ENCODE measurements around the gene NR2F1. TPM values are rescaled to one million over a fixed set of nuclear protein-coding genes. Genes with fewer than 3 reads are reported as not detected.

Gene NR2F1
- total RNA-seq, 1 donor from 2014 or later: 0.70 TPM

GRCh38 chr5:93588352-93589151, 5.5 kb downstream of the NR2F1 start:
- intact Hi-C loops (cut with DNase I): no loop called here
- DNase-seq (no peak), ATAC-seq (ENCODE audit: poor library complexity) (no peak)

- intact Hi-C loops (cut with DNase I): no loop called here
Measured at GRCh38 chr5:93589152-93589828, 6.3 kb downstream of the NR2F1 start.

DNA sequence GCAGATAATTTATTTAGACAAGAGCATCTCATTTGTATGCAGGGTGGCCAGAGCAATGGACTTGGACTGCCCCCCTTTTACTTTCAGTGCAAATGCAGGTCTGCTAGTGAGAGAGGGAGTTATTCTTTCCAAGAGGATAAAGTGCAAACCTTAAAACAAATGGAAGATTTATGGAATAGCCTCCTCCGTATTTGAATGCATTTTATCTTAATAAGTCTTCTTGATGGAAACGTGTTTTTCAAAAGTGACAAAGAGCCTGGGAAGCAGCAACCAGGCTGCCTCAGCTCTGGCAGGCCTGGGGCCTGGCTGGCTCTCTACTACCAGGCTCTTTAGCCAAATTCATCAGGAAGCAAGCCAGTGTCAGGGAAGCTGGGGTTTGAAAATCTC, 6.8 kb downstream of the NR2F1 start:
- no peak for DNase-seq
- intact Hi-C loops (cut with DNase I): no loop called here
- ATAC-seq (ENCODE audit: poor library complexity): no peak

More at GRCh38 chr5:93589152-93589828, 6.3 kb downstream of the NR2F1 start:
- DNase-seq (no peak), ATAC-seq (ENCODE audit: poor library complexity) (no peak)

DNA sequence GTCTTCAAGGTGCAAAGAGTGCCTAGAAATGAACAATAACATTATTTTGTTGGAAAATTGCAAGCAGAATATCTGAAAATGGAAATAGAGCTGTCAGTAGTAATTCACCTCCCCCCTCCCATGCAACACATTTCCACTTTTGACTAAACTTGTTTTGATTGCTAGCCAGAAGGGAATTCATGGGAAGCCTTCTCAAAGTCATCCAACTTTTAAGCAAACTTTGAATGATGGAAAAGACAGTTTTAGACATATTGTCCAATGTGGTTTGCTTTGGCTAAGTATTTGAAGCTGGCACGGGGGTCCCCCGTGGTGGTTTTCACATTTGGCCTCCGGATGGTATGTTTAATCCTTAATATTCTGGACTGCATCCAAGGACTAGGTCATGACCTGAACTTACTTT, 7.5 kb downstream of the NR2F1 start:
- no peak for ATAC-seq (ENCODE audit: poor library complexity)
- intact Hi-C loops (cut with DNase I): no loop called here
- no peak for DNase-seq

- intact Hi-C loops (cut with DNase I): no loop called here
- ATAC-seq (ENCODE audit: poor library complexity): no peak
- DNase-seq: no peak
Measured at GRCh38 chr5:93591323-93591945, 8.4 kb downstream of the NR2F1 start.

DNA sequence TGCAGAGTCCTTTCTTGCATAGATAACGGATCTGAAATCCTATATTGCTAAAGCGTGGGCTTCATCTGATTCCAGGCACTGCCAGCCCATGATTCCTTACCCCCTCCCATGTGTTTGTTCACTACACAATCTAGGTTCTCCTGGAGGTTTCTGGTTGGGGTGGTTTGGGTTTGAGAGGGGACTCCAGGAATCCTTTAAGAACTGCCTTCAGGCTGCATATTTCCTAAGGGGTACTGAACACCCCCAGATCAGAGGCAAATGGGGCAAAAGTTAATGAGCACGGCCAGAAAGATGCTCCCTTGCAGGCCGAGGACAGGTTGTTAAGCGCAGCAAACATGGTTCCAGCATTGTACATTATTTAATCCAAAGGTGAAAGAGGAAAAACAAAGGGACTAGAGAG, 9.9 kb downstream of the NR2F1 start:
- intact Hi-C loops (cut with DNase I): no loop called here
- no peak for ATAC-seq (ENCODE audit: poor library complexity)
- no peak for DNase-seq

DNA sequence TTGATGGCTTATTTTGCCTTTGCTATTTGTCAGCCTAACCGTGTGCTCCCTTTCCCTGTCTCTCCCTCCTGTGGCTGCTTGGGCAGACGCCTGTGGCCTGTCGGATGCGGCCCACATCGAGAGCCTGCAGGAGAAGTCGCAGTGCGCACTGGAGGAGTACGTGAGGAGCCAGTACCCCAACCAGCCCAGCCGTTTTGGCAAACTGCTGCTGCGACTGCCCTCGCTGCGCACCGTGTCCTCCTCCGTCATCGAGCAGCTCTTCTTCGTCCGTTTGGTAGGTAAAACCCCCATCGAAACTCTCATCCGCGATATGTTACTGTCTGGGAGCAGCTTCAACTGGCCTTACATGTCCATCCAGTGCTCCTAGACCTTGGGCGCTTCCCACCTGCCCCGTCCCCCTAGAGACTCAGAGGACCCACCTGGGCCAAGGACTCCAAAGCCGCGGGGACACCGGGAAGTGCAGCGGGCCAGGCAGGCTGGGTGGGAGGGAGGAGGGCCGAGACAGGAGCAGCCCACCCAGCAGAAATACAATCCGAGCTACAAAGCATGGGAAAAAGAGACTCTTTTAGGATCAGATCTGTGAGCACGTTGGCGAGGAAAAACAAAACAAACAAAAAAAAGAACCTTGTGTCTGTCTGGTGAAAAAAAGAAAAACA, 10.6 kb downstream of the NR2F1 start:
- DNase-seq (no peak), ATAC-seq (ENCODE audit: poor library complexity) (no peak)
- intact Hi-C loops (cut with DNase I): no loop called here

DNA sequence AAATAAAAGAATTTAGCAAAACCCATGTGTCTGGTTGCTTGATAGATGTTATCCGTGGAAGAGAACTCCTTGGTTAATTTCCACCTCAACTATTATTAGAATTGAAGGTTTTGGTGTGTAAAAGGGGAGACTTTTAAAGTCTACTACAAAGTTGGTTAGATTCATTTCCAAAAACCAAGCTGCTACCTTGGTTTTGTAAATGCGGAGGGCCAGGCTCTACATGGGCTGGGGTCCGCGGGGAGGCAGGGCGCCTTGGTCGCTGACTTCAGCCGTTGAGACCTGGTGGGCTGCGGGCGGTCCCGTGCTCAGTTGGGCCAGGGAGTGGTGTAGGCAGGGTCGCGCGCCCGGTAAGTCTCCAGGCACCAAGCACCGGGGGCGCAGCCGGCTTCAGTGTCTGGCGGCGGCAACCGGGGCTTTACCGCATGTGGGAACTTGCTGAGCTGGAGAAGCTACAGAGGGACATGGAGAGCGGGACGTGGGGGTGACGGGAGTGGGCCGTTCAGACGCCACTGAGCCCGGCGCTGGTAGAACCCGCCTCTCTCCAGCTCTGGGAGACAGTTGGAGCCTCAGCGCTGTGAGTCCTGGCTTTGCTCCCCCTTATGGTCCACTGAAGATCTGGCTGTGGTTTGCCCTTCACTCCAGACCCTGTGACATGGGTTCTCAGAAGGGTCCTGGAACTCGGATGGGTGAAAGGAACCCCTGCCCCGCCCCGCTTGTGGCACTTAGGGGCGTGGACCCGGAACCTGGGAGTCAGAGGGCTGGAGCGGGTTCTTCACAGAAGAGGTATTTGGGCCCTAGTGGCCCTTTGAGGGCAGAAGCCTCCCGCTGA, 11.8 kb downstream of the NR2F1 start:
- no peak for DNase-seq
- ATAC-seq (ENCODE audit: poor library complexity): no peak
- intact Hi-C loops (cut with DNase I): no loop called here

GRCh38 chr5:93595420-93596147, 12.6 kb downstream of the NR2F1 start:
- ATAC-seq (ENCODE audit: poor library complexity): no peak
- no peak for DNase-seq
- intact Hi-C loops (cut with DNase I): no loop called here

DNA sequence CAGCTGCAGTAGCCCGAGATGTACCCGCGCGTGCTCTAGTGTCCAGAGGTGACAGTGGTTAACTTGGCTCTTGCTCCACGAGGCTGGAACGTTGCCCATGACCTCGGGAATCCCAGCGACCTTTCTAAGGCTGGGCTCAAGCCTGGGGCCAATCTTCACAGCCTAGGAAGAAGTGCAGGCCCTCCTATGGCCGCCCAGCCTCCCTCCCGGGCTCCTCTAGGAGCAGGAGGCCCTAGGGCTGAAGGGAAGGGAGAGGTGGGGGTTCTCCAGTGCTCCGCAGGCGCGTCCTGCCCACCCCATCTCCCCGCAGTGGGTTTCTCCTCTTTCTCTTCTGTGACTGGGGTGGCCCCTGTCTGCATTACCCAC, 13.3 kb downstream of the NR2F1 start:
- DNase-seq: no peak
- ATAC-seq (ENCODE audit: poor library complexity): no peak
- intact Hi-C loops (cut with DNase I): no loop called here

GRCh38 chr5:93596676-93597490, 13.9 kb downstream of the NR2F1 start:
- intact Hi-C loops (cut with DNase I): no loop called here
- DNase-seq: no peak
- ATAC-seq (ENCODE audit: poor library complexity): peak; percentile 39

DNA sequence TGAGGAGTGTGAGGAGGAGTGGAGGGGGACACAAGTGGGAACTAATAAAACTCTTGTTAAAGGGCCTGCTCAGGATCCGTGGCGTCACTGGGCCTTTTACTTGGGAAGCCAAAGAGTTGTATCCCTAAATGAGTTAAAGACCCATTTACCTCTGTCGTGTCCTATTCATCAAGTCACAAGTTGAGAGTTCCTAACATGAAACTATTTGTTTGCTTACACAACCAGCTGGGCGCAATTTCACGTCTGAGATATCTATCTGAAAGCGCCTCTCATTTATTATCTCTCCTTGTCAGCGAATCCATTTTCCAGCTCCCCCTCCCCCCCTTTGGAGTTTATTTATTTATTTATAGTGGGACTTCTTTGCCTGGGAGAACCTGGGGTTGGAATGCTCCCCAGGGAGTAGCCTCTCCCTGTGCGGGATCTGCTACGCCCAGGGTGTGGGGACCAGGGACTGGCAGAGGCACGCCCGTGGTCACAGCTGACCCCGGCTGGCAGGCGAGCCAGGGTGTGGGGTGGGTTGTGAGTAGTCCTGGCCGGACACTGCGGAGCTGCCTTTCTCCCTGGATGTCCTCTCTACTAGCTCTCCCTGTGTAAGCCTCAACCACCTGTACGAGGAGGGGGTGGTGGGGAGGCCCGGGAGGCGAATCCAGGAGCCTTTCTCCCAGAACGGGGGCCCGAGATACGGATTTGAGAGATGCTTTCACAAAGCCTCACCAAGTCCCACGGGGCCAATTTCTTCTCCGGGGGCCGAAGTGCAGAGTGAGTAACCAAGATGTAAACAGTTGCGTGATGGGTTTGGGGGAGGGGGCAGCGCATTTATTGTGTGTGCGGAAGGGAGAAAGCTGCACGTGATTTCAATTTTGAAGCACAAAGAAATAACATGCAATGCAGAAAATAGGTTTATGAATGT, 15.3 kb downstream of the NR2F1 start:
- no peak for ATAC-seq (ENCODE audit: poor library complexity)
- no peak for DNase-seq
- intact Hi-C loops (cut with DNase I): no loop called here

DNA sequence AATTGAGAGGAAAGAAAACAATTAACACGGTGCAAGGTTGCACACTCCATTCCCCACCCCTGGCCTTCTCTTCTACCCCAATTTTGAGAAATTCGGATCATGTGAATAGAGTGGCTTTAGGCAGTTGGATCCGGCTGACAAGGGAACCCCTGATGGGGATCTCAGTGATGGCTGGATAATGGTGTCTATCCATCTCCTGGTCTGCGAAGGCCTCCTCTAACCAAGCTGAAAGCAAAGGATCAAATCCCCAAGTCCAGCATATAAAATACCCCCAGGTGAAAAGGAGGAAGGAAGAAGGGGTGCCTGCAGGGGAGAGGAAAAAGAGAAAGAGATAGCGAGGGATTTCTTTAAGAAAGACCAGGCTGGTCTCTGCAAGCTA, 16.0 kb downstream of the NR2F1 start:
- no peak for ATAC-seq (ENCODE audit: poor library complexity)
- intact Hi-C loops (cut with DNase I): no loop called here
- DNase-seq: no peak

DNA sequence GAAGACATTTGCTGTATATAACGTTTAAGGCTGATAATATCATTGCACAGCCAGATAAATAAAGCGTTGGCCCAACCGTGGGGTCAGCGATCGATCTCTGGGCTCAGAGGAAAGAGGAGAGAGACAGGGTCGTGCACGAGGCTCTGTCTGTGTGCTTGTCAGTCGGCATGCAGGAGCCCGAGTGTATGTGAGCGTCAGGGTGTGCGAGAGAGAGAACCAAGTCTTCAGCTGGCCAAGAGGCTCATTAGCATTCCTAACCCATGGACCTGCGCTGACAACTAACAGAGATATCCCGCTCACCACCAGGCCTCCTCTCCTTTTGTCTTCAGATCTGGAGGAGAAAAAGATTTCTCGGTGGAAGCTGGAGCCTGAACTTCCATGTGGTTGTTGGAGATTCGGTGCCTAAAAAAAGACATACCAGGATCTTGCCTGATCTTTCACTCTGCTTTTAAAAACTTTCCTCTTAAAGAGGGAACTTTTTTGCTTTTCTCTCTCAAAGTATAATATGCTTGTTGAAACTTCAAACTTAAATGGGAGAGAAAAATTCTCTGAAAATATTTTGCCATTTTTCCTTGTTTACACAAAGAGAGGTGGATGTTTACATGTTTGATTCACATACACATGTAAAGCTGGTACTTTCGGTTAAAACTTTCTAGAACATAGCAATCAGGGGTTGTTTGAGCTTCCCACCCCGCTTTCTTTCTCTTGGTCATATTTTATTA, 16.5 kb downstream of the NR2F1 start:
- DNase-seq: no peak
- ATAC-seq (ENCODE audit: poor library complexity): no peak
- intact Hi-C loops (cut with DNase I): loop anchor here (10.0 kb wide), 1 partner anchor 205 kb away; no protein-coding TSS in a partner anchor

- ATAC-seq (ENCODE audit: poor library complexity): no peak
- no peak for DNase-seq
- intact Hi-C loops (cut with DNase I): loop anchor here (10.0 kb wide), 1 partner anchor 204 kb away; no protein-coding TSS in a partner anchor
Measured at GRCh38 chr5:93600409-93601070, 17.5 kb downstream of the NR2F1 start.

Measured in Right ventricle myocardium superior (tissue), 1 donor.